GM12801 (cell line): ENCODE results near the gene PHAF1.

Experiments
- TF ChIP-seq, protein P1 (sequence below): IDR thresholded peaks from one replicate; pipeline ENCODE4 v1.5.1; 2011; ENCODE audit warnings: control low read depth; ENCODE audit not compliant: insufficient read length; ENCODE audit errors: extremely low read depth

The PHAF1 gene

DNA sequence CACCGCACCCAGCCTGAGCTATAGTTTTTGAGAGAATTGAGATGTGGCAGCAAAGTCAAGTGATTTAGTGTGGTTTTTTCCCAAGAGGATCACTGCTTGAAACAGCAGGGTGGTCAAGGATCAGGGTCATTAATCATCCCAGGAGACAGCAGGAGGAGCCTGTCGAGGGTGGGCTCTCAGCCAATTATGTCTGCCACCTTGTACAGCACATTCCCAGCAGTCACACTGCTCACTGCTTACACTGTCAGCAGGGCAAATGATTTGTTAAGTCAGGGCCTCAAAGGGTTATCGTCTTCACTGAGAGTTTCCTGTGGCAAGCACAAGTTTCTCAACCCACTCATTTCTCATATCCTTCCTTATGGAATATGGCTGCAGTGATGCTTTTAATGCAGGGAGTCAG lies 27.9 kb downstream of the PHAF1 start:
- TF ChIP-seq, protein P1, sequence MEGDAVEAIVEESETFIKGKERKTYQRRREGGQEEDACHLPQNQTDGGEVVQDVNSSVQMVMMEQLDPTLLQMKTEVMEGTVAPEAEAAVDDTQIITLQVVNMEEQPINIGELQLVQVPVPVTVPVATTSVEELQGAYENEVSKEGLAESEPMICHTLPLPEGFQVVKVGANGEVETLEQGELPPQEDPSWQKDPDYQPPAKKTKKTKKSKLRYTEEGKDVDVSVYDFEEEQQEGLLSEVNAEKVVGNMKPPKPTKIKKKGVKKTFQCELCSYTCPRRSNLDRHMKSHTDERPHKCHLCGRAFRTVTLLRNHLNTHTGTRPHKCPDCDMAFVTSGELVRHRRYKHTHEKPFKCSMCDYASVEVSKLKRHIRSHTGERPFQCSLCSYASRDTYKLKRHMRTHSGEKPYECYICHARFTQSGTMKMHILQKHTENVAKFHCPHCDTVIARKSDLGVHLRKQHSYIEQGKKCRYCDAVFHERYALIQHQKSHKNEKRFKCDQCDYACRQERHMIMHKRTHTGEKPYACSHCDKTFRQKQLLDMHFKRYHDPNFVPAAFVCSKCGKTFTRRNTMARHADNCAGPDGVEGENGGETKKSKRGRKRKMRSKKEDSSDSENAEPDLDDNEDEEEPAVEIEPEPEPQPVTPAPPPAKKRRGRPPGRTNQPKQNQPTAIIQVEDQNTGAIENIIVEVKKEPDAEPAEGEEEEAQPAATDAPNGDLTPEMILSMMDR, result no peak

DNA sequence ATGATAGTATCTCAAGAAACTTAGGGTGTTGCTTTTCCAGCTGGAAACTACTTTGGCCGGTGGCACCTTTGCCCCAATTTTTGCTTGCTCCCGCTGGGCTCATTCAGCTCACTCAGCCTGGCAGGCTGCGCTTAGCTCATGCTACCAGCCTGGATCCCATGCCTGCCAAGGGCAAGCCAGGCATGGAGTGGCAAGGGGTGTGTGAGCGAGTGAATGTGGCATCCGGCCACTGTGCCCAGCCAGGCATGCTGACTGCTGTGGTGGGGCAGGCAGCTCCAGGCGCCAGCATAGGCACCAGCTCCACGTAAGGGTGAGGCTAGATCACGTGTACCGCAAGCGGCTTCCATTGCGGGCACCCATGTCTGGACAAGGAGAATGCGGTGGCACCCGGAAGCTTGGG lies 31.6 kb downstream of the PHAF1 start:
- TF ChIP-seq, protein P1, result no peak

DNA sequence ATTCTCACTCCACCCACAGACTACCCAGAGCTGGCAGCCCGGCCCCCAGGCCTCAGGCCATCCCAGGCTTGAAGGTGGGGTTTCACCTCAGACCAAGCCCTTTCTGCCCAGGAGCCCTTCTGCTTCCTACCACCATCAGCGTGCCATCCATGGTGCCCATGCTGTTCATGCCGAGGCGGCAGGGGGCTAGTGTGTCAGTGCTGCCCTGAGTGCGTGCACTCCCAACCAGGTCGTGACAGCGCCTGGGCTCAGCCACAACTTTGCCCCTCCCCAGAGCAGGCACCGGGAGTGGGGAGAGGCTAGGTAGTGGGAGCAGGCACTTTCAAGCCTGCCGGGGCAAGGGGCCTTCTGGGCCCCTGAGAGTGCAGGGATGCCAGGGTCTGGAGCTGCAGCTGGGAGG lies 32.6 kb downstream of the PHAF1 start:
- TF ChIP-seq, protein P1, result no peak

DNA sequence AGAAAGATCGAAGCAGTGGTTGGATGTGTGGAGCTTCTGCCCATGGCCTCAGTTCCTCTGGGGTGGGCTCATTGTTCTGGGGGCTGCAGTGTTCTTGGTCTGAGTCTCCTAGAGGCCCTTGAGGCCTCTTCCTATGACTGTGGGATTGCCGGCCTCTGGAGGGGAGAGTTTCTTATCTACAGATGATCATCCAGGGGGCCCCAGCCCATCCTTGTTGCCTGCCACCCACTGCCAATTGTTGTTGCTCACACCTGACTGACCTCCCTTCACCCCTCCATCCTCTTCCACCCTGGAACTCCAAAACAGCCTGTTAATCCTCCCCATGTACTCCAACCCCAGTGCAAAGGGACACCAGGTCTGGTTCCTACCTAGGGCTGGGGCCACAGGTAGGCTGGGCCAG lies 35.2 kb downstream of the PHAF1 start:
- TF ChIP-seq, protein P1, result no peak

DNA sequence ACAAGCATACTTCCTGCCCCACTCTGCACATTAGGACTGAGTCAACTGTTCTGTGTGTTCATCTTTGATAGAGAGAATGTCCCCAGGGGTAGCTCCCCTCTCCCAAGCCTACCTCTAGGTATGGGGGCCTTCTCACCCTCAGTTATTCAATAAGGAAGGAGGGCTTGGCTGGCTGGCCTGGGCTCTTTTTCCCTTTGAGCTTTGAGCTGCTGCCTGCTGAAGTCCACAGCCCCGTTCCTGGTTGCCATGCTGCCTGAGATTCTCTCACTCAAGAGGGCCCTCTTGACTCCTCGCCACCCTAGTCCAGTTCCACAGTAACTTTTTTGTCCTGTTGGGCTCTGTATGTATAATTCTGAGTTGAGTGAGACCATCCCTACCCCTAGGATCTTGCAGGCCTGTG lies 36.0 kb downstream of the PHAF1 start:
- TF ChIP-seq, protein P1, result no peak

DNA sequence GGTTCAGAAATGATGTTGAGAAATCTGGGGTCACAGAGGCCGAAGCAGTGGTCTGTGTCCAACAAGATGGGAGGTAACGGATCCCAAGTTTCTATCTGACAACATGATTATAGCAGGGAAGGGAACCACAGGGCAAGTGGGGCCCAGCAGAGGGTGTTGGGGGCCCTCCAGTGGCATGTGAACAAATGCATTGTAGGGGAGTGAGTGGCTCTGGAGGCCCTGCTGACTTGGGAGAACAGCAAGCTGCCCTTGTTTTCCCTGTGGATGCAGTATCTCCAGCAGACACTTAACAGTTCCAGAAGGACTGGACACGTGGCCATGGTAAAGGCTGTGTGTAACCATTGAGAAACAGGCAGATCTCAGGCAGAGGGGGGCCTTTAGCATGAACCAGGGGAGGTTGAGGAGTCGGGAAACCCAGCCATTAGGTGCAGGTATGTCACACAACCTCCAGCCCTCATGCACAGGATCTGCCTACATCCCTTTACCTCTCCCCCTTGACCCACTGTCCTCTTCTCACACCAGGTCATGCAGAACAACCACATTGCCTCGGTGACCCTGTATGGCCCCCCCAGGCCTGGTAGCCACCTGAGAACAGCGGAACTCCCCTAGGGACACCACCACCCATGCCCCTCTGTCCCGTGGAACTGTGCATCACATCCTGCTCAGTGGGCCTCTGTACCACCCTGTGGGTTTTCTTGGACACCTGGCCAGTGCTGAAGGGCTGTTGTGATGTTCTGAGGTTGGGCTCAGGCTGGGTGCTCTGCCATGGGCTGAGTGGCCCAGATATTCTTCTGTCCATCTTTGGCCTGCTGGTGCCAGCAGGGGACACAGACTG lies 37.0 kb downstream of the PHAF1 start:
- TF ChIP-seq, protein P1, result no peak

DNA sequence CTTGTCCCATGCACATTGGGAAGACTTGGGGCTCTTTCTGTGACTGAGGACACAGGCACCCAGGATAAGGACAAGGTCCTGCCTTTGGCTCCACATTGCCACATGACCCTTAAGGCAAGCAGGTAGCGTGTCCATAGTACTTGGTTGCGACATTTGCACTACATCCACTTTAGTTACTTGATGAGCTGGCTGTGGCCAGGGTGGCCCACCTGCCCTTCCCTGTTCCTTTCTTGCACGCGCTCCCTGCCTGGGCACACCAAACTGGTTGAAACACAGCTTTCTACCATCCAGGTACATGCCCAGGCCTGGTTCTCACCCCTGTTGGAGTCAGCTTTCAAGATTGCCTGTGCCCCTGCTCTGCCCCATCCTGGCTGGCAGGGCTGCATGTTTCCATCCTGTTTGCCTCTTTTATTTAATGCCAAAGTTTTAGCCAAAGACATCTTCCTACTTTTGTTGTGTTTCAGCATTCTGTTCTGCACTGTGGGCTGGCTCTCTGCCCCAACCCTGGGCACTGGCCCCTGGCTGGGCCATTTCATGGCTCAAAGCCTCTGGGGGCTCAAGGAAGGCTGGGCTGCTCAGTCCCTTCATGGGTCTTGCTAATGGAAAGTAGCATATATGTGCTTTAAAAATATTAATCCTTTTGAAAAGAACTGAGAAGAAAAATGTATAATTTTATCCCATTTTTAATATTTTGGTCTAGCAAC lies 37.8 kb downstream of the PHAF1 start:
- TF ChIP-seq, protein P1, result no peak
